ENCODE data around the gene SCFD1.
"Not testable (repeated sequence)": the region's sequence is repeated elsewhere in the genome, so short reads cannot be mapped to it uniquely, and the experiment has no call there.

Gene SCFD1, protein sequence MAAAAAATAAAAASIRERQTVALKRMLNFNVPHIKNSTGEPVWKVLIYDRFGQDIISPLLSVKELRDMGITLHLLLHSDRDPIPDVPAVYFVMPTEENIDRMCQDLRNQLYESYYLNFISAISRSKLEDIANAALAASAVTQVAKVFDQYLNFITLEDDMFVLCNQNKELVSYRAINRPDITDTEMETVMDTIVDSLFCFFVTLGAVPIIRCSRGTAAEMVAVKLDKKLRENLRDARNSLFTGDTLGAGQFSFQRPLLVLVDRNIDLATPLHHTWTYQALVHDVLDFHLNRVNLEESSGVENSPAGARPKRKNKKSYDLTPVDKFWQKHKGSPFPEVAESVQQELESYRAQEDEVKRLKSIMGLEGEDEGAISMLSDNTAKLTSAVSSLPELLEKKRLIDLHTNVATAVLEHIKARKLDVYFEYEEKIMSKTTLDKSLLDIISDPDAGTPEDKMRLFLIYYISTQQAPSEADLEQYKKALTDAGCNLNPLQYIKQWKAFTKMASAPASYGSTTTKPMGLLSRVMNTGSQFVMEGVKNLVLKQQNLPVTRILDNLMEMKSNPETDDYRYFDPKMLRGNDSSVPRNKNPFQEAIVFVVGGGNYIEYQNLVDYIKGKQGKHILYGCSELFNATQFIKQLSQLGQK

DNA sequence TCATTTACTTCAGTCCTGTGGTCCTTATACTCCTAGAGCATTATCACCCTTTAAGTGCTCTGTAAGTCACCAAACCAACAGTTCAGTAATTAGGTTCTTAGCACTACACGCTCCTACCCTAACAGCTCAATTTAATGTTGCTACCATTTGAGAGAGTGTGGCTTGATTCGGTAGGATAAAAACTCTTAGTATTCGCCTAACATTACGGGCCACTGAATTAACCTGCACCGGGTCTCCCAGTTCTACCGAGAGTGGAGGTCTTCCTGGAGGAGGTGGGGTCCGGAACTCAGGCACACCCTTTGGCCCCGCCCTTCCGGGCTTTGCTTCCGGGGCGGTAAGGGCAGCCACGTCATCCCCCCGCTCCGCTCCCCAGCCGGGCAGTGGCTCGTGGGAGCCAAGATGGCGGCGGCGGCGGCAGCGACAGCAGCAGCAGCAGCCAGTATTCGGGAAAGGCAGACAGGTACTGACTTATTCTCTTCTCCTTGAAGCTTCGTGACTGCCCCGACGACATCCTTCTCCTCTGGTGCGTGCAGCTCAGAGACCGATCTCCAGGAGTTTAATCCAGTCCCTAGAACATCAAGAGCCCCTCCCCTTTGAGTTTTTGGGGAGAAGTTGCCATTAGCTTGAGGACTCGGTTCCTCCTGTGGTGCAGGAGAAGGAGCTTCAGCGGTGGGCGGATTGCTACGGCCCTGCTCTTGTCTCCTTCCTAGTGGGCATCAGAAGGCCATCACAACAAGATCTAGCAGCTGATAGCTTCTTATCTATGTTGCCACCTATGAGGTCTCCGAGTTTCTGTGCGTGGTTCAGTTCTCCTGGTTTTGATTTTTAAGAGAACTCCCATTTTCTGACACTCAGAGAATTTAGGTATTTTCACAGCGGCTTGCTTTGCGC, at the start of gene SCFD1:
Gene SCFD1 (plus strand): TSS at position 380 of the 891 bp plus-strand sequence. CDS start 20 bp downstream, at position 400.
- DNase-seq: peak; percentile 93

DNA sequence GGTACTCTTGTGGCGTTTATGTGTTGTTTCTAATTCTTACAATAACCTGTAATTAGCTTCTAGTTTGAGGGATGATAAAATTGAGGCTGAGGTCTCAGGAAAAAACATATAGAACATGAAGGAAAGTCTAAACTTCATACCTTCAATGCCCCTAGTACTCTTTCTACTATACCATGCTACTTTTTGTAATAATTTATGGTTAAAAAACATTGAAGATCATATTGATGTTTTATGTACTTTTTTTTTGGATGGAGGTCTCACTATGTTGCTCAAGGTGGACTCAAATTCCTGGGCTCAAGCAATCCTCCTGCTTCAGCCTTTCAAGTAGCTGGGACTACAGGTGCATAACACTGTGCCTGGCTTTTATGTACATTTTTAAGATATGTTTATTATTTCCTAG, 49.3 kb upstream of the SCFD1 start:
- DNase-seq: no peak

DNA sequence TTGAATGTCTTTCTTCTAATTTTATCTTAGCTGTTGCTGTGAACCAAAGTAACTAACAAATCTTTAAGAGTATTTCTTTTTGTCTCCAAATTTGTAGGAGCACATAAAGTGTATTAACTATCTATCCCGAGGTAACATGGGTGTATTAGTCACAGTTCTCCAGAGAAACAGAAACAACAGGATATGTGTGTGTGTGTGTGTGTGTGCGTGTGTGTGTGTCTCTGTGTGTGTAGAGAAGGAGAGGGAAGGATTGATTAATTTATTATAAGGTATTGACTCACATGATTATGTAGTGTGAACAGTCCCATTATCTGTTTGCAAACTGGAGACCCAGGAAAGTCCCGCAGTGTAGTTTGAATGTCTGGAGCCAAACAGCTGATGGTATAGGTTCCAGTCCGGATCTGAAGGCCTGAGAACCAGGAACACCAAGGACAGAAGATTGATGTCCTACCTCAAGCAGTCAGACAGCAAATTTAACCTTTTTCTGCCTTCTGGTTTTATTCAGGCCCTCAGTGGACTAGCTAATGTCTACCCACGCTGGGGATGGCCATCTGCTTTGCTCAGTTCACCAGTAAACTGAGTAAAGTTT, 48.8 kb upstream of the SCFD1 start:
- no peak for DNase-seq

DNA sequence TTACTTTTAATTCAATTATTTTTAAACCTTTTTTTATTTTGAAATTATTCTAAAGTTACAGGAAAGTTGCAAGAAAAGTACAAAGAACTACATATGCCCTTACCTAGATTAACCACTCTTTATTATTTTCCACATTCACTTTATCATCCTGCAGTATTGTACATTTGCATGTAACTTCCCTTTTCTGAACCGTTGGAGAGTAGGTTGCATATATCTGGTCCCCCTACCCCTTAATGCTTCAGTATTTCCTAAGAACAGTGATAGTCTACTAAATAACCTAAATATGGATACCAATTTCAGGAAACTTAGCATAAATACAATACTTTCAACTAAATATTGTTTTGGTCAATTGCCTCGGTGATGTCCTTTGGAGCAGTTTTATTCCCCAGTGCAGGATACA, 48.2 kb upstream of the SCFD1 start:
- no peak for DNase-seq

DNA sequence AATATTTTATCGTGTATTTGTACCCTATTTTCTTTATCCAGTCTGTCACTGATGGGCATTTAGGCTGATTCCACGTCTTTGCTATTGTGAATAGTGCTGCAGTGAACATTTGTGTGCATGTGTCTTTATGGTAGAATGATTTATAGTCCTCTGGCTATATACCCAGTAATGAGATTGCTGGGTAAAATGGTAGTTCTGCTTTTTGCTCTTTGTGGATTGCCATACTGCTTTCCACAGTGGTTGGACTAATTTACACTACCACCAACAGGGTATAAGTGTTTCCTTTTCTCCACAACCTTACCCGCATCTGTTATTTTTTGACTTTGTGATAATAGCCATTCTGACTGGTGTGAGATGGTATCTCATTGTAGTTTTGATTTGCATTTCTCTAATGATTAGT, 47.3 kb upstream of the SCFD1 start:
- DNase-seq: not testable (repeated sequence)

DNA sequence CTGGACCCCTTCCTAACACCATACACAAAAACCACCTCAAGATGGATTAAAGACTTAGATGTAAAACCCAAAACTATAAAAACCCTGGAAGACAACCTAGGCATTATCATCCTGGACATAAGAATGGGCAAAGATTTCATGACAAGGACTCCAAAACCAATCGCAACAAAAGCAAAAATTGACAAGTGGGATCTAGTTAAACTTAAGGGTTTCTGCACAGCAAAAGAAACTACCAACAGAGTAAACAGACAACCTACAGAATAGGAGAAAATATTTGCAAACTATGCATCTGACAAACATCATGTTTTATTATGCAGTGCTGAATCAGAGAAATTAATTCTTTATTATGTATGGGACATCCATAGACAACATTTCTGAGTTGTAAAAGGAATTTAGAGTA, 45.8 kb upstream of the SCFD1 start:
- not testable (repeated sequence) for DNase-seq

DNA sequence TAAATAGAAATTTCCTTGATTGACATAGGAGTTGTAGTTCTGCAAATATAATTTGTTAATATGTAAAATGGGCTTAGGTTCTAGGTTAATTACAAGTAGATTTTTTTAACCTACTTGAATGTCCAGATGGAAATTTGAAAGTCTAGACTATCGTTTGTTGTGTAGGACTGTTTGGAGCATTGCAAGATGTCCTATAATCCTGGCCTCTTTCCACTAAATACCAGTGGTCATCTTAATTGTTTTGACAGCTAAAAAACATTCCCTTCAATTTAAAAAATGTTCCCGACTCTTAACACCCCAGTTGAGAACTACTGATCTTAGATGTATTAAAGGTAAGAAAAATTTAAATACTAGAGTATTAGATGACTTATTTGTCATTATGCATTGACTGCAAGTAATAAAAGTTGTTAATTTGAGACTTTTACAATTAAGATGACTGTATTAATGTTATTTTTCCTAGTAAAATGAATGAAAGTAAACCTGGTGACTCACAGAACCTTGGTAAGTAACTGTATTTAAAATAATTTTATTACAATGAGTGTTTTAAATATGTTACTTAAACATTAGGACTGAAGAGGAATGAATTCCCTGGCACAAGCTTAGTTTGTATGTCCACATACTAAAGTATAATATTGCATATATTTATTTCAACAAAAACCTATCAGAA, 41.4 kb upstream of the SCFD1 start:
- DNase-seq: no peak

DNA sequence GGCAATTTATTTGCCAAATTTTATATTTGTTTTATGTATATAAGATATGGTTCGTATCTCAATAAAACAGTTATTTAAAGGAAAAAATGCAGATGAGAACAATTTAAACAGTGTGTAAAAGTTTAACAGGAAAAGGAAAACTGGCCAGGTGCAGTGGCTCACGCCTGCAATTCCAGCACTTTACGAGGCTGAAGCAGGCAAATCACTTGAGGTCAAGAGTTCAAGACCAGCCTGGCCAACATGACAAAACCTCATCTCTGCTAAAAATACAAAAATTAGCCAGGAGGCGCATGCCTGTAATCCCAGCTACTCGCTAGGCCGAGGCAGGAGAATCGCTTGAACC, 40.9 kb upstream of the SCFD1 start:
- DNase-seq: no peak

DNA sequence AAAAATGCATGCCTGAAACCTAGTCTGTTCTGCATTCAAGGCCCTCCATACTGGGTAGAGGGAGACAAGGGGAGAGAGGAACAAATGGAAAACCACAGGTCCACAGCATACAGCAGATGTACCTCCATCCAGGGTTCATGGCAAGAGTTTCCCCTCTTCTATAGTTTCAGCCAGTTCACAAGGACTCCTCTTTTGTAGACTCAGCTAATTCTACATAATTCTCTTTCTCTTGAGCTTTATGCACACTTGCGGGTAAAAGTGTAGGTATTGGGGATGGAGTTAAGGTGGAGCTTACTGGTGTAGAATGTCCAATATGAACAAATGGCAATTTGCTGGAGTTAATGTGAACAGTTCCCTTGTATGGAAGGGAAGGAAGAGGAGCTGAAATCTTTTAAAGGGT, 39.7 kb upstream of the SCFD1 start:
- DNase-seq: no peak

DNA sequence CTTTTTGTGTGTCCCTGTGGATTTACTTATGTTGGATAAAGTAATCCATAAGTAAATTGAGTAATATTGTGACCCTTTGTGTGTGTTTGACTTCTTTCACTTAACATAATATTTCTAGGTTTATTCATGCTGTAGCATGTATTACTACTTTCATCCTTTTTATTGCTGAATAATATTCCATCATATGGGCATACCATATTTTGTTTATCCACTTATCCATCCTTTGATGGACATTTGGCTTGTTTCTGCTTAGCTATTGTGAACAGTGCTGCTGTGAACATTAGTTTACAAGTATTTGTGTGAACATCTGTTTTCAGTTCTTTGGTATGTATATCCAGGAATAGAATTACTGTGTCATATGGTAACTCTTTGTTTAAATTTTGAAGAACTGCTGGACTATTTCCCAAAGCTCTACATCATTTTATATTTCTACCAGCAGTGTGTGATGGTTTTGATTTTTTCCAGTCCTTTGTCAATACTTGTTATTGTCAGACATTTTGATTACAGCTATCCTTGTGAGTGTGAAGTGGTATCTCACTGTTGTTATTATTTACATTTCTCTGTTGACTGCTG, 38.0 kb upstream of the SCFD1 start:
- DNase-seq: no peak

DNA sequence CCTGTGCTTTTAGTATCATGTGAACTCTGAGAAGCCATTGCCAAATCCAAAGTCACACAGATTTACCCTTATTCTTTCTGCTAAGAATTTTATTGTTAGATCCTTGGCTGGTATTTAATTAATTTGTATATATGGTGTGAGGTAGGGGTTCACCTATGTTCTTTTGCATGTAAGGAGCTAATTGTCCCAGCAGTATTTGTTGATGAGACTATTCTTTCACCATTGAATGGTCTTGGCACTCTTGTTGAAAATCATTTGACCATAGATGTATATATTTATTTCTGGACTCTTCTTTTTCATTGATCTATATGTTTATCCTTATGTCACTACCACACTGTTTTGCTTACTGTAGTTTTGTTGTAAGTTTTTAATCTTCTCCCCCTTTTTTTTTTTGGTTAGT, 36.9 kb upstream of the SCFD1 start:
- no peak for DNase-seq

DNA sequence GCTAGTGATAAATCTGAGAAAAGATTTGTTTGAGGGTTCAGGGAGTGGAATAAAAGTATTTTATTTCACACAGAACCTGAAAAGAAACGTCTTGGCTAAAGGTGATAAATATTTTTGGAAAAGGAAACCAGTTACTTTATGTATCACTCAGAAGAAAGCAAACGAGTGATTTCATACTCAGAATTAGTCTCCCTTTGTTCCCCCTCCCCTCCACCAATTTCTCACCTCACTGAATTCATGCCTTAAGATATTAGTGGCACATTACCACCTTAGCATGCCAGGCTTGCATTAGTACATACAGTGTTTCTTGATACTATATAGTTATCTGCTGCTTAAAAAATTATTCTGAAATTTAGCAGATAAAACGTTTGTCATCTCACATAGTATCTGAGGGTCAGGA, 35.0 kb upstream of the SCFD1 start:
- no peak for DNase-seq

DNA sequence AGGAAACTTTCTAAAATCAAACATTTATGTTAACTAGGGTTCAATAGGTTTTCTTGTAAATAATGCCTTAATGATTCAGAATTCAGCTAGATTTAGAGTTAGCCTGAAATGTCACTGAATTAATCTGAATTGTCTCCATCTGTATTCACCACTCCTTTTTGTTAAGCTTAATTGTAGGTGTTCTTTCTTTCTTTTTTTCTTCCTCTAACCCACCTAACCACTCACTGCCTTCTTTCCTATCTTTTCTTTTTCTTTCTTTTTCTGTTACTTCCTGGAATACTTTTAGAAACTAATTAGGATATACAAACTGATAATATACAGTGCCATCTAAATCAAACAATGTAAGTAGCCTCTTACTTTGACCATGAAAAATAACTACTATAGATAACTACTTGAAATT, 33.2 kb upstream of the SCFD1 start:
- no peak for DNase-seq

DNA sequence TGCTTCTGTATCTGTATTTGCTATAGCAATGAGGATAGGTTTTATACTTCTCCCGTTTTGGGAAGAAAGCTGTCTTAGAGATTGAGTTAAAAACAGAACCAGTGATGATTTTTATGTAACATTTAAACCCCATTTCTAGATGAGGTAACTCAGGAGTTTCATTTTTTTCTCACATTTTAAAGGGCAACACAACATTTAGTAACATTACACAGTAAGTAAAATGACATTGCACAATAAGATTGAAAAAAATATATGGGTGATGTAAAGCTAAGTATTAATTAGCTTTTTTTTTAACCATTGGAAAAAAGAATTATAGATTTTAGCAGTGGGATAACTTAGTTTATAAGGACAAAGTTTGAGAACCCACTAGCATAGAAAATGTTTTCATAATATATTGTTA, 25.2 kb upstream of the SCFD1 start:
- no peak for DNase-seq

DNA sequence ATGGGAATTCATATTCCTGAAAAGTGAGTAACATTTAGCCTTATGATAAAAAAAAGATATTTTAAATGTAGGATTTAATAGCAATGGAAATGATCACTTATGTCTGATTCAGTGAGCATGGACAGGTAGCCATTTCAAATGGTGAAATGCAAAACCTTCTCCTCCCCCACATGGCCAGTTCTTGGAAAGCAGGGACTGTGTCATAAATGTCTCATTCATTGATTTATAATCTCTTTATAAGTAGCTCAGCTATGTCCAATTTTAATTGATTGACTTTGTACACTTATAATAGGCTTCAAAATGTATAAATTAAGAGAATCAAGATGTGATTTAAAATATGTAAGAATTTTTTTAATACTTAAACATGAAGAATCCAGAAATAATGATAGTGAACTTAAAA, 24.6 kb upstream of the SCFD1 start:
- no peak for DNase-seq

DNA sequence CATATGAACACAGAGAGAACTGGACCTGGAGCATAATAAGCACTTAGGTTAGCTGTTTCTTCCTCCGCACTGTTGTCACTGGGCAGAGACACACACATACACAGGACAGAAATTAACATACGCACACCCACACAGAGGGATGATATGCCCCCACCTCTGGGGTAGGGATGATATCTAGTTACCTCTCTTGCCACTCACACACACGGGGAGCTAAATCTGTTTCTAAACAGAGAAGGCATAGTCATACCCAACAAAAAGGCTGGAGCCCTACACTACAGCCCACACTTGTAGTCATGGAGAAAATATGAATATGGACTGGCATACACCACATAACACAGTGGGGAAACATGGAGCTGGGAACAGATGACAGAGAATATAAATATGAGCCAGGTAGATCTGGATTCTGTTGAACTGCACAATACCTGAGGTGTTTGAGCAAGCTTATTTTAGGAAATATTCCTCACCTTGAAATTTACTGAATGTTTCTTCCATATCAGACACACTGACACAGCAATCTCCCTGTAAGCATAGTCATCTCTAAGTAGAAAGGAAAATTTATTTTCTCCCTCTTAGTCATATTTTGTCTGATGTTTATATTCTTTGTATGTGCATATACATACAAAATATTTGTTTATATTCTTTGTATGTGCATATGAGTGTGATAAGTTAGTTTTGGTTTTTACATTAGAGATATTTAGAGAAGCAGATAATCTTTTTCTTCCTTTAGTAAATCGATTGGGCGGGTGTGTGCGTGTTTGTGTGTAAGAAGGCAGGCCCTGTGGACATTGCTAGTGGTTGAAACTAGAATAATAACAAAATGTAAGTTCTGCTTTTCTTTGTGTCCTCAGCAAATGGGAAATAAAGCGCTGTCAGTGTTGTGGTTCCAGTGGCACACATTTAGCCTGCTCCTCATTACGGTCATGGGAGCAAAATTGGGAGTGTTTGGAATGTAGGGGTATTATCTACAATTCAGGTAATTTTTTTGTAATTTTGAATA, 20.9 kb upstream of the SCFD1 start:
- DNase-seq: no peak

DNA sequence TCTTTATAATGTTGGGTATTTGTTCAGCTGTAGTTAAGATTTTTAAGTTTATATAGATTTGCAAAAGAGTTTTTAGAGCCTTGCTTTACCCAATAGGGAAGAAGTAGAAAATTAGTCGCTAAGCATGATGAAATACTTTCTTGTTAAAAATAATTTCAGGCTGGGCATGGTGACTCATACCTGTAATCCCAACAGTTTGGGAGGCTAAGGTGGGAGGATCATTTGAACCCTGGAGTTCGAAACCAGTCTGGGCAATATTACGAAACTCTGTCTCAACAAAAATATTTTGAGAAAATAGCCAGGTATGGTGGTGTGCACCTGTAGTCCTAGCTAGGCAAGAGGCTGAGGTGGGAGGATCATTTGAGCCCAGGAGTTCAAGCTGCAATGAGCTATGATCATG, 18.7 kb upstream of the SCFD1 start:
- DNase-seq: no peak

DNA sequence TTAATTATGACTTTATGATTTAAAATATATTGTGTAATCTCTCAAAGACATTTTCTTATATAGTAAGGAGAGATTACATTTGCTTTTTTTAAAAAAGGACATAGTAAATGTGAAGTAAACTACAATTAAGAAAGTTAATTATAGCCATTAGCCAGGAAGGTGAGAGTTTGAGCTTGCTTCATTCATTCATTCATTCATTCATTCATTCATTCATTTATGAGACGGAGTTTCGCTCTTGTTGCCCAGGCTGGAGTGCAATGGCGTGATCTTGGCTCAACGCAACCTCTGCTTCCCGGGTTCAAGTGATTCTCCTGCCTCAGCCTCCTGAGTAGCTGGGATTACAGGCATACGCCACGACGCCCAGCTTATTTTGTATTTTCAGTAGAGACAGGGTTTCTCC, 17.4 kb upstream of the SCFD1 start:
- not testable (repeated sequence) for DNase-seq

DNA sequence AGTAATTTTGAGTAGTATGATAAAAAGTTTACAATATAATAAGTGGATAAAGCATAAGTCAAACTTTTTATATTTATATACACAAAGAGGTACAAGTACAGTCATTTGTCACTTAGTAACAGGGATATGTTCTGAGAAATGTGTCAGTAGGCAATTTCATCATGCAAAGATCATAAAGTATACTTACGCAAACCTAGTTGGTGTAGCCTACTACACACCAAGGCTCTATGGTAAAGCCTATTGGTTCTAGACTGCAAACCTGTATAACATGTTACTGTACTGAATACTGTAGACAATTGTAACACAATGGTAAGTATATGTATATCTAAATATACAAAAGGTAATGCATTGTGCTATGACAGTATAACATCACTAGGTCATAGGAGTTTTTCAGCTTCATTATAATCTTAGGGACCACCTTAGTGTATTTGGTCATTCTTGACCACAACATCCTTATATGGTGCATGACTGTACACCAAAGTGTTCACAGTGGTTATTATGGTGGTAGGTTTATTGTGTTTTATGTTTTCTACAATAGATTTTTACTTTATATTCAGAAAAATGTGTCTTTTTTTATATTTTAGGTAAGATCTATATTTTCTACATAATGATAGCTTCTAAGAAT, 14.9 kb upstream of the SCFD1 start:
- DNase-seq: no peak

DNA sequence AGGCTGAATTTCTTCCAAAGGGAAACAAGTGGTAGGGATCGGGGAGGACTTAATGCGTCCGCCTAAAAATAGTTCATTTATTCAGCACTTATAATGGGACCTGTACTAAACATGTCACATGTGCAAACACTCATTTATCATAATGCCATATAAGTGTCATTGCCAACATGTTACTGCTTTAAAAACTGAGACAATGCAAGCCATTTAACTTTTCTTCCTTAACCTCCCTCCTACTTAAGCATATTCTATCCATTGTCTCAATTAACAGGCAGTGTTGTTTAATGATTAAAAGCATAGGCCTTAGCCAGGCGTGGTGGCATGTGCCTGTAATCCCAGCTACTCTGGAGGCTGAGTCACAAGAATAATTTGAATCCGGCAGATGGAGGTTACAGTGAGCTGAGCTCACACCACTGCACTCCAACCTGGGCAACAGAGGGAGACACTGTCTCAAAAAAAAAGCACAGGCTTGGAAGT, 13.5 kb upstream of the SCFD1 start:
- DNase-seq: no peak

Measured in hematopoietic multipotent progenitor cell treated with erythropoietin and hydrocortisone succinate and interleukin-3 and kit ligand, for 8 days (in vitro differentiated cells).